OCI-LY7 (cell line): ENCODE data around the gene GAK.

Source experiments
- EZH2phosphoT487 ChIP-seq: fragments of 200-600 bp; sonication (generic); IDR thresholded peaks from 2 replicates; pipeline ENCODE4 v1.6.1; 2018; ENCODE audit warnings: low read depth, borderline replicate concordance, mild to moderate bottlenecking, mixed run types, antibody characterized with exemption, low read length, moderate library complexity, mixed read lengths
- TF ChIP-seq, protein P1 (sequence below): fragments of 200-600 bp; sonication (generic); conservative IDR thresholded peaks from 2 replicates; pipeline ENCODE4 v1.5.1; 2014; ENCODE audit warnings: mild to moderate bottlenecking, antibody characterized with exemption, low read length, moderate library complexity, mixed read lengths

DNA sequence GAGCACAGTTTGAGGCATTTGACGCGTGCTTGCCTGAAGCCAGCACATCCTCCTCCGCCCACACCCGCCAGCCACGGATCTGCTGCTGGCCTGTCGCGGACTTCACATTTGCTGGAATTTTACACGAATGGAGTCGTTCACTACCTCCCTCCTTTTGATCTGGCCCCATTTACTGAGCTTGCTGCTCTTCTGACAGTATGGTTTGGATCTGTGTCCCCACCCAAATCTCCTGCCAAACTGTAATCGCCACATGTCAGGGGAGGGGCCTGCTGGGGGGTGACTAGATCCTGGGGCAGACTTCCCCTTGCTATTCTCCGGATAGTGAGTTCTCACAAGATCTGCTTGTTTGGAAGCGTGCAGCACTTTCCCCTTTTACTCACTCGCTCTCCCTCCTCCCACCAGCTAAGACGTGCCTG is 86.3 kb downstream of the GAK start:
- TF ChIP-seq, protein P1, sequence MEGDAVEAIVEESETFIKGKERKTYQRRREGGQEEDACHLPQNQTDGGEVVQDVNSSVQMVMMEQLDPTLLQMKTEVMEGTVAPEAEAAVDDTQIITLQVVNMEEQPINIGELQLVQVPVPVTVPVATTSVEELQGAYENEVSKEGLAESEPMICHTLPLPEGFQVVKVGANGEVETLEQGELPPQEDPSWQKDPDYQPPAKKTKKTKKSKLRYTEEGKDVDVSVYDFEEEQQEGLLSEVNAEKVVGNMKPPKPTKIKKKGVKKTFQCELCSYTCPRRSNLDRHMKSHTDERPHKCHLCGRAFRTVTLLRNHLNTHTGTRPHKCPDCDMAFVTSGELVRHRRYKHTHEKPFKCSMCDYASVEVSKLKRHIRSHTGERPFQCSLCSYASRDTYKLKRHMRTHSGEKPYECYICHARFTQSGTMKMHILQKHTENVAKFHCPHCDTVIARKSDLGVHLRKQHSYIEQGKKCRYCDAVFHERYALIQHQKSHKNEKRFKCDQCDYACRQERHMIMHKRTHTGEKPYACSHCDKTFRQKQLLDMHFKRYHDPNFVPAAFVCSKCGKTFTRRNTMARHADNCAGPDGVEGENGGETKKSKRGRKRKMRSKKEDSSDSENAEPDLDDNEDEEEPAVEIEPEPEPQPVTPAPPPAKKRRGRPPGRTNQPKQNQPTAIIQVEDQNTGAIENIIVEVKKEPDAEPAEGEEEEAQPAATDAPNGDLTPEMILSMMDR, result no peak
- TF ChIP-seq EZH2phosphoT487, result no peak
